ENCODE data around the gene NABP2. TPM values are rescaled to one million over a fixed set of nuclear protein-coding genes. Genes with fewer than 3 reads are reported as not detected.

Gene NABP2
- total and polyA plus RNA-seq, 2 of the 4 experiments (the other 2 are of a cell fraction) = 29.2 to 37.4 TPM

- ATAC-seq (ENCODE audit: low read depth) = no peak
- H2AFZ ChIP-seq (replicated peaks; ENCODE audit: low read length, poor library complexity) = no peak overlapping the region
- H2BK120ac ChIP-seq (ENCODE audit: low read depth, low read length) = peak overlapping the region; percentile 89
- H2BK5ac ChIP-seq (ENCODE audit: low read depth, low read length, poor library complexity, severe bottlenecking) = peak overlapping the region; percentile 92
- H4K5ac ChIP-seq (ENCODE audit: low read depth, low read length) = peak overlapping the region; percentile 77; the same call in 1 of the 2 replicates
- H3K9me1 ChIP-seq (ENCODE audit: insufficient read depth, low read length) = peaks cover 18% of the 10 kb centered on the region
- H3K4ac ChIP-seq (ENCODE audit: low read depth, low read length) = peak overlapping the region; percentile 74
- ChIA-PET POLR2A (ENCODE audit: unreplicated experiment) (no interaction called here), CTCF (interaction anchor here (0.8 kb wide), 1 partner anchor 39 kb away, joined by 3 read pairs; no protein-coding TSS in a partner anchor)
- peak overlapping the region; percentile 84 for H2BK20ac ChIP-seq (ENCODE audit: low read depth, low read length)
- H3K56ac ChIP-seq (ENCODE audit: extremely low read depth, insufficient read depth, low read length) = no peak overlapping the region
- no peaks in the 10 kb centered on the region for H3K9me3 ChIP-seq (ENCODE audit: control insufficient read depth, insufficient read depth, low read length)
- H4K8ac ChIP-seq (ENCODE audit: low read depth in 2 of 2, low read length in 2 of 2) = peak overlapping the region; percentile 7 to 80; a peak in 2 of 4 replicates
- H4K20me1 ChIP-seq (ENCODE audit: insufficient read depth, low read length) = peaks cover 14% of the 10 kb centered on the region
- no CpG with 5 or more reads among the region's 3 CpGs for WGBS, 2 experiments (ENCODE audit: extremely low coverage in 2 of 2, insufficient read length in 1 of 2)
- H3K27ac ChIP-seq (ENCODE audit: insufficient read depth, low read length) = no peak overlapping the region
- H4K91ac ChIP-seq (ENCODE audit: insufficient read depth, low read depth, low read length) = peak overlapping the region; percentile 73; the same call in 1 of the 2 replicates
- no peak for DNase-seq
- H3K4me1 ChIP-seq (ENCODE audit: control insufficient read depth, insufficient read depth, low read length) = peaks cover 18% of the 10 kb centered on the region
- peak overlapping the region; percentile 34; the same call in 1 of the 2 replicates for H3K23ac ChIP-seq (ENCODE audit: low read depth, low read length)
- BruUV-seq (replicated peaks) = no TSS peak
- no peak for TF ChIP-seq RAD21 (IDR thresholded peaks at IDR 0.05; ENCODE audit: low read length)
- TF ChIP-seq, protein P1, sequence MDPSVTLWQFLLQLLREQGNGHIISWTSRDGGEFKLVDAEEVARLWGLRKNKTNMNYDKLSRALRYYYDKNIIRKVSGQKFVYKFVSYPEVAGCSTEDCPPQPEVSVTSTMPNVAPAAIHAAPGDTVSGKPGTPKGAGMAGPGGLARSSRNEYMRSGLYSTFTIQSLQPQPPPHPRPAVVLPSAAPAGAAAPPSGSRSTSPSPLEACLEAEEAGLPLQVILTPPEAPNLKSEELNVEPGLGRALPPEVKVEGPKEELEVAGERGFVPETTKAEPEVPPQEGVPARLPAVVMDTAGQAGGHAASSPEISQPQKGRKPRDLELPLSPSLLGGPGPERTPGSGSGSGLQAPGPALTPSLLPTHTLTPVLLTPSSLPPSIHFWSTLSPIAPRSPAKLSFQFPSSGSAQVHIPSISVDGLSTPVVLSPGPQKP (IDR thresholded peaks at IDR 0.05; ENCODE audit: borderline replicate concordance, low read depth, low read length) = no peak
- peaks cover 7 to 25% of the 10 kb centered on the region in 2 experiments for H3K79me1 ChIP-seq (ENCODE audit: low read depth in 1 of 2, low read length in 2 of 2)
- H2AK9ac ChIP-seq (replicated peaks; ENCODE audit: low read depth, low read length, poor library complexity) = no peak overlapping the region
- H3K36me3 ChIP-seq (ENCODE audit: control insufficient read depth, insufficient read depth, low read length) = peaks cover 11% of the 10 kb centered on the region
- peak overlapping the region; percentile 81 for H2AK5ac ChIP-seq (ENCODE audit: low read depth, low read length)
- H3K4me3 ChIP-seq (ENCODE audit: insufficient read depth, low read depth, low read length) = no peak overlapping the region
- peak overlapping the region; percentile 60; the same call in 2 of the 3 replicates for H2BK15ac ChIP-seq (ENCODE audit: low read depth, low read length)
- no peaks in the 10 kb centered on the region for H3K27me3 ChIP-seq (ENCODE audit: control insufficient read depth, insufficient read depth, low read length)
- peak overlapping the region; percentile 87; the same call in 1 of the 2 replicates for H3K18ac ChIP-seq (ENCODE audit: low read depth, low read length)
- intact Hi-C loops (cut with micrococcal nuclease) = no loop called here
- H3K9ac ChIP-seq (ENCODE audit: low read depth, low read length) = no peak overlapping the region
- in situ Hi-C loops (cut with MboI; ENCODE audit: low sequenced_read_pairs) = no loop called here
- dilution Hi-C loops (cut with HindIII; ENCODE audit: low sequenced_read_pairs, unreplicated experiment) = no loop called here
- no peak overlapping the region for H3K4me2 ChIP-seq (ENCODE audit: low read depth, low read length)
- H3K14ac ChIP-seq (replicated peaks; ENCODE audit: low read depth, low read length) = peak overlapping the region; percentile 71
Observed at GRCh38 chr12:56260921-56261320, 36.8 kb downstream of the NABP2 start.
